NCI-H1048 (cell line): Measurements from ENCODE around the gene IPMK.
"Not testable (repeated sequence)": the region's sequence is repeated elsewhere in the genome, so short reads cannot be mapped to it uniquely, and the experiment has no call there.

Experiments used
- DNase-seq: peaks from one replicate; lab custom pipeline; 2025; lab: John Stamatoyannopoulos, UW

The IPMK gene

GRCh38 chr10:58220769-58221451 is 46.8 kb downstream of the IPMK start:
- DNase-seq: no peak

- no peak for DNase-seq
Measured at GRCh38 chr10:58219875-58220274, 47.8 kb downstream of the IPMK start.

- no peak for DNase-seq
Measured at GRCh38 chr10:58217612-58218011, 50.1 kb downstream of the IPMK start.

GRCh38 chr10:58212622-58213021 is 55.1 kb downstream of the IPMK start:
- DNase-seq: no peak

- DNase-seq: no peak
Measured at GRCh38 chr10:58210160-58210559, 57.5 kb downstream of the IPMK start.

- DNase-seq: no peak
Measured at GRCh38 chr10:58209669-58210068, 58.0 kb downstream of the IPMK start.

GRCh38 chr10:58206251-58206650 is 61.4 kb downstream of the IPMK start:
- DNase-seq: no peak

GRCh38 chr10:58201704-58202103 is 66.0 kb downstream of the IPMK start:
- no peak for DNase-seq

GRCh38 chr10:58189269-58189668 is 78.4 kb downstream of the IPMK start:
- no peak for DNase-seq

GRCh38 chr10:58184120-58184670 is 83.5 kb downstream of the IPMK start:
- no peak for DNase-seq

- no peak for DNase-seq
Measured at GRCh38 chr10:58180666-58181065, 87.0 kb downstream of the IPMK start.

- no peak for DNase-seq
Measured at GRCh38 chr10:58179238-58179637, 88.5 kb downstream of the IPMK start.

GRCh38 chr10:58178811-58179210 is 88.9 kb downstream of the IPMK start:
- no peak for DNase-seq

- no peak for DNase-seq
Measured at GRCh38 chr10:58177362-58177947, 90.2 kb downstream of the IPMK start.

- DNase-seq: no peak
Measured at GRCh38 chr10:58175990-58176900, 91.4 kb downstream of the IPMK start.

- DNase-seq: no peak
Measured at GRCh38 chr10:58174831-58175230, 92.9 kb downstream of the IPMK start.

GRCh38 chr10:58173391-58173790 is 94.3 kb downstream of the IPMK start:
- DNase-seq: no peak

- DNase-seq: no peak
Measured at GRCh38 chr10:58171146-58171545, 96.5 kb downstream of the IPMK start.

- DNase-seq: no peak
Measured at GRCh38 chr10:58164517-58164916, 103.2 kb downstream of the IPMK start.

- no peak for DNase-seq
Measured at GRCh38 chr10:58158806-58159205, 108.9 kb downstream of the IPMK start.

GRCh38 chr10:58157076-58157766 is 110.5 kb downstream of the IPMK start:
- DNase-seq: no peak

- not testable (repeated sequence) for DNase-seq
Measured at GRCh38 chr10:58155941-58156340, 111.8 kb downstream of the IPMK start.
